A204.1 (cell line): Measurements from ENCODE around the gene AGXT.
"Not testable (repeated sequence)": the region's sequence is repeated elsewhere in the genome, so short reads cannot be mapped to it uniquely, and the experiment has no call there.

Experiments used
- FAIRE-seq: peaks from 2 replicates; lab custom pipeline; 2012; peaks lifted over from hg19 to GRCh38; lab: Jason Lieb, UNC

Gene AGXT

GRCh38 chr2:240840435-240841060, 28.1 kb upstream of the AGXT start:
- no peak for FAIRE-seq

- FAIRE-seq, result not testable (repeated sequence)
Measured at GRCh38 chr2:240846309-240846708, 22.3 kb upstream of the AGXT start.

- FAIRE-seq, result no peak
Measured at GRCh38 chr2:240846873-240847595, 21.6 kb upstream of the AGXT start.

- FAIRE-seq, result no peak
Measured at GRCh38 chr2:240847817-240848216, 20.8 kb upstream of the AGXT start.

- no peak for FAIRE-seq
Measured at GRCh38 chr2:240848900-240849680, 19.5 kb upstream of the AGXT start.

GRCh38 chr2:240850026-240850425, 18.6 kb upstream of the AGXT start:
- no peak for FAIRE-seq

GRCh38 chr2:240850756-240851077, 17.9 kb upstream of the AGXT start:
- FAIRE-seq, result no peak

GRCh38 chr2:240851078-240851991, 17.3 kb upstream of the AGXT start:
- no peak for FAIRE-seq

- no peak for FAIRE-seq
Measured at GRCh38 chr2:240852671-240853314, 15.8 kb upstream of the AGXT start.

GRCh38 chr2:240855670-240856069, 13.0 kb upstream of the AGXT start:
- no peak for FAIRE-seq

GRCh38 chr2:240856151-240856980, 12.3 kb upstream of the AGXT start:
- no peak for FAIRE-seq

GRCh38 chr2:240857039-240858008, 11.3 kb upstream of the AGXT start:
- FAIRE-seq, result no peak

GRCh38 chr2:240858321-240858720, 10.3 kb upstream of the AGXT start:
- no peak for FAIRE-seq

- no peak for FAIRE-seq
Measured at GRCh38 chr2:240858871-240859270, 9.8 kb upstream of the AGXT start.

GRCh38 chr2:240861547-240861946, 7.1 kb upstream of the AGXT start:
- FAIRE-seq, result no peak

GRCh38 chr2:240864475-240864874, 4.1 kb upstream of the AGXT start:
- FAIRE-seq, result no peak

- no peak for FAIRE-seq
Measured at GRCh38 chr2:240865391-240865790, 3.2 kb upstream of the AGXT start.

- FAIRE-seq, result no peak
Measured at GRCh38 chr2:240869109-240869955, 708 bp downstream of the AGXT start.
